ENCODE data around the gene ANKRD35. TPM values are rescaled to one million over a fixed set of nuclear protein-coding genes. Genes with fewer than 3 reads are reported as not detected.
A peak's percentile ranks its signal among the peaks of the same experiment; 100 is the strongest.

Gene ANKRD35
- total RNA-seq, 1 experiment from 2014 or later = not detected

- DNase-seq (ENCODE audit: low spot score) = no peak
Measured at GRCh38 chr1:145897969-145898368, 12.3 kb upstream of the ANKRD35 start.

GRCh38 chr1:145895471-145895870 lies 9.8 kb upstream of the ANKRD35 start:
- no peak for DNase-seq (ENCODE audit: low spot score)

- no peak for DNase-seq (ENCODE audit: low spot score)
Measured at GRCh38 chr1:145893306-145894055, 7.8 kb upstream of the ANKRD35 start.

GRCh38 chr1:145892486-145893087 lies 6.9 kb upstream of the ANKRD35 start:
- peak; percentile 77 for DNase-seq (ENCODE audit: low spot score)

- peak; percentile 100 for DNase-seq (ENCODE audit: low spot score)
Measured at GRCh38 chr1:145891587-145892485, 6.2 kb upstream of the ANKRD35 start.

- peak; percentile 43 for DNase-seq (ENCODE audit: low spot score)
Measured at GRCh38 chr1:145891143-145891542, 5.5 kb upstream of the ANKRD35 start.

- DNase-seq (ENCODE audit: low spot score) = no peak
Measured at GRCh38 chr1:145889722-145890121, 4.1 kb upstream of the ANKRD35 start.

GRCh38 chr1:145887631-145888030 lies 2.0 kb upstream of the ANKRD35 start:
- no peak for DNase-seq (ENCODE audit: low spot score)

GRCh38 chr1:145886816-145887215 lies 1.1 kb upstream of the ANKRD35 start:
- no peak for DNase-seq (ENCODE audit: low spot score)

- DNase-seq (ENCODE audit: low spot score) = no peak
Measured at GRCh38 chr1:145886390-145886789, 724 bp upstream of the ANKRD35 start.

- no peak for DNase-seq (ENCODE audit: low spot score)
Measured at GRCh38 chr1:145884675-145885074, 991 bp downstream of the ANKRD35 start.

GRCh38 chr1:145879775-145880174 lies 5.9 kb downstream of the ANKRD35 start:
- no peak for DNase-seq (ENCODE audit: low spot score)

- no peak for DNase-seq (ENCODE audit: low spot score)
Measured at GRCh38 chr1:145878724-145879123, 6.9 kb downstream of the ANKRD35 start.

GRCh38 chr1:145877923-145878486 lies 7.7 kb downstream of the ANKRD35 start:
- DNase-seq (ENCODE audit: low spot score) = no peak

GRCh38 chr1:145874646-145875045 lies 11.0 kb downstream of the ANKRD35 start:
- DNase-seq (ENCODE audit: low spot score) = no peak

- no peak for DNase-seq (ENCODE audit: low spot score)
Measured at GRCh38 chr1:145871994-145872924, 13.4 kb downstream of the ANKRD35 start.

GRCh38 chr1:145868232-145868631 lies 17.4 kb downstream of the ANKRD35 start:
- no peak for DNase-seq (ENCODE audit: low spot score)

- no peak for DNase-seq (ENCODE audit: low spot score)
Measured at GRCh38 chr1:145863282-145864018, 22.2 kb downstream of the ANKRD35 start.

- peak; percentile 82 for DNase-seq (ENCODE audit: low spot score)
Measured at GRCh38 chr1:145859491-145860023, 26.1 kb downstream of the ANKRD35 start.

- peak; percentile 89 for DNase-seq (ENCODE audit: low spot score)
Measured at GRCh38 chr1:145858901-145859490, 26.7 kb downstream of the ANKRD35 start, which contains the start of gene PIAS3. Gene PIAS3, minus strand, starts transcription at chr1:145859081. Its CDS starts 91 bp downstream, at chr1:145858990.
